ENCODE measurements around the gene COBLL1. TPM values are rescaled to one million over a fixed set of nuclear protein-coding genes. Genes with fewer than 3 reads are reported as not detected.
A peak's percentile ranks its signal among the peaks of the same experiment; 100 is the strongest.

Gene COBLL1
- total RNA-seq, 1 donor from 2014 or later = 18.6 TPM

GRCh38 chr2:164692114-164692513, 149.5 kb downstream of the COBLL1 start:
- DNase-seq (ENCODE audit: low read depth) = peak; percentile 30
- Mint-ChIP-seq H3K9me3 (ENCODE audit: unreplicated experiment) (no peaks in the 10 kb centered on the region), H3K36me3 (ENCODE audit: low read depth, unreplicated experiment) (peaks cover 8% of the 10 kb centered on the region), H3K27me3 (ENCODE audit: low read depth, unreplicated experiment) (no peaks in the 10 kb centered on the region), H3K4me1 (ENCODE audit: low read depth, unreplicated experiment) (peaks cover 23% of the 10 kb centered on the region), H3K4me3 (ENCODE audit: unreplicated experiment) (no peak overlapping the region), H3K27ac (ENCODE audit: unreplicated experiment) (peak overlapping the region; percentile 14)
- no peak overlapping the region for H3K4me2 ChIP-seq (ENCODE audit: low read length)
- no peaks in the 10 kb centered on the region for H3K9me3 ChIP-seq (ENCODE audit: insufficient read depth, low read depth, low read length)
- no peak overlapping the region for H2AFZ ChIP-seq (ENCODE audit: low read depth, low read length)
- no peak overlapping the region for H3K9ac ChIP-seq (ENCODE audit: low read length)
- no peaks in the 10 kb centered on the region for H4K20me1 ChIP-seq (ENCODE audit: insufficient read depth, low read length)
- H3K36me3 ChIP-seq (ENCODE audit: insufficient read depth, low read length) = no peaks in the 10 kb centered on the region
- H3K79me2 ChIP-seq (ENCODE audit: insufficient read depth, low read length) = no peaks in the 10 kb centered on the region
- TF ChIP-seq EZH2 (IDR thresholded peaks at IDR 0.05; ENCODE audit: insufficient read depth, low read length) = no peak
- TF ChIP-seq, protein P1, sequence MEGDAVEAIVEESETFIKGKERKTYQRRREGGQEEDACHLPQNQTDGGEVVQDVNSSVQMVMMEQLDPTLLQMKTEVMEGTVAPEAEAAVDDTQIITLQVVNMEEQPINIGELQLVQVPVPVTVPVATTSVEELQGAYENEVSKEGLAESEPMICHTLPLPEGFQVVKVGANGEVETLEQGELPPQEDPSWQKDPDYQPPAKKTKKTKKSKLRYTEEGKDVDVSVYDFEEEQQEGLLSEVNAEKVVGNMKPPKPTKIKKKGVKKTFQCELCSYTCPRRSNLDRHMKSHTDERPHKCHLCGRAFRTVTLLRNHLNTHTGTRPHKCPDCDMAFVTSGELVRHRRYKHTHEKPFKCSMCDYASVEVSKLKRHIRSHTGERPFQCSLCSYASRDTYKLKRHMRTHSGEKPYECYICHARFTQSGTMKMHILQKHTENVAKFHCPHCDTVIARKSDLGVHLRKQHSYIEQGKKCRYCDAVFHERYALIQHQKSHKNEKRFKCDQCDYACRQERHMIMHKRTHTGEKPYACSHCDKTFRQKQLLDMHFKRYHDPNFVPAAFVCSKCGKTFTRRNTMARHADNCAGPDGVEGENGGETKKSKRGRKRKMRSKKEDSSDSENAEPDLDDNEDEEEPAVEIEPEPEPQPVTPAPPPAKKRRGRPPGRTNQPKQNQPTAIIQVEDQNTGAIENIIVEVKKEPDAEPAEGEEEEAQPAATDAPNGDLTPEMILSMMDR (IDR thresholded peaks at IDR 0.05; ENCODE audit: insufficient read depth, low read depth, low read length) = no peak
- no peak for FAIRE-seq
- H3K27ac ChIP-seq (ENCODE audit: low read depth, low read length) = no peak overlapping the region
- no peaks in the 10 kb centered on the region for H3K4me1 ChIP-seq (ENCODE audit: insufficient read depth, low read length)
- no peaks in the 10 kb centered on the region for H3K27me3 ChIP-seq (ENCODE audit: insufficient read depth, low read length)
- H3K4me3 ChIP-seq (ENCODE audit: insufficient read depth, low read depth, low read length) = no peak overlapping the region

DNA sequence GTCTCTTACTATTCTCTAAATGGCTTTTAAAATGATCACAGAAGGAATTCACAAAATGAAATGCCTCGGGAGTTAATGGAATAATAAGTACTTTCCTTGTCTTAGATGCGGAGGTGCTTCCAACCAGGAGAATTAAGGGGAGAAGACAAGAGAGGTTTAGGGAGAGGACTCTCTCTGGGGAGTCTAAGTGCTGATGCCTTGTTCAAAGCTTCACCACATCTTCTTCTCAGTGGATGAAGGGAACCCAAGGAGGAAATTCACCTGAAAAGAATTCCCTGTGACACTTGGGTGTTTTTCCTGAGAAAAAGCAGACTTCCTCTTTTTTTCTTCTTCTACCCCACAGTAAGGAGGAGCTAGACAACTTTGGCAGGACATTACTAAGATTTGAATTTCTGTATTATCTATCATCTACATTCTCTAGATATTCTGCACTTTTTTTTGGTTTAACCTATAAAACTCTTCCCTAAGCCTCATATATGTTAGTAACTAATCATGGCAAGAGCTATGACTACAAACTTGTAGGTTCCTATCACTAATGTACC, 150.2 kb downstream of the COBLL1 start:
- Histone ChIP-seq H3K9ac (ENCODE audit: low read length) (no peak overlapping the region), H3K4me1 (ENCODE audit: insufficient read depth, low read length) (no peaks in the 10 kb centered on the region), H3K36me3 (ENCODE audit: insufficient read depth, low read length) (no peaks in the 10 kb centered on the region), H3K9me3 (ENCODE audit: insufficient read depth, low read depth, low read length) (no peaks in the 10 kb centered on the region), H3K27me3 (ENCODE audit: insufficient read depth, low read length) (no peaks in the 10 kb centered on the region), H3K4me2 (ENCODE audit: low read length) (no peak overlapping the region), H4K20me1 (ENCODE audit: insufficient read depth, low read length) (no peaks in the 10 kb centered on the region), H3K4me3 (ENCODE audit: insufficient read depth, low read depth, low read length) (no peak overlapping the region), H3K27ac (ENCODE audit: low read depth, low read length) (no peak overlapping the region), H3K79me2 (ENCODE audit: insufficient read depth, low read length) (no peaks in the 10 kb centered on the region), H2AFZ (ENCODE audit: low read depth, low read length) (no peak overlapping the region)
- Mint-ChIP-seq H3K36me3 (ENCODE audit: low read depth, unreplicated experiment) (peaks cover 8% of the 10 kb centered on the region), H3K4me1 (ENCODE audit: low read depth, unreplicated experiment) (peaks cover 23% of the 10 kb centered on the region), H3K27me3 (ENCODE audit: low read depth, unreplicated experiment) (no peaks in the 10 kb centered on the region), H3K9me3 (ENCODE audit: unreplicated experiment) (no peaks in the 10 kb centered on the region), H3K4me3 (ENCODE audit: unreplicated experiment) (no peak overlapping the region), H3K27ac (ENCODE audit: unreplicated experiment) (peak overlapping the region; percentile 14)
- DNase-seq (ENCODE audit: low read depth) (no peak), FAIRE-seq (no peak)
- TF ChIP-seq, protein P1 (IDR thresholded peaks at IDR 0.05; ENCODE audit: insufficient read depth, low read depth, low read length) = no peak
- no peak for TF ChIP-seq EZH2 (IDR thresholded peaks at IDR 0.05; ENCODE audit: insufficient read depth, low read length)

DNA sequence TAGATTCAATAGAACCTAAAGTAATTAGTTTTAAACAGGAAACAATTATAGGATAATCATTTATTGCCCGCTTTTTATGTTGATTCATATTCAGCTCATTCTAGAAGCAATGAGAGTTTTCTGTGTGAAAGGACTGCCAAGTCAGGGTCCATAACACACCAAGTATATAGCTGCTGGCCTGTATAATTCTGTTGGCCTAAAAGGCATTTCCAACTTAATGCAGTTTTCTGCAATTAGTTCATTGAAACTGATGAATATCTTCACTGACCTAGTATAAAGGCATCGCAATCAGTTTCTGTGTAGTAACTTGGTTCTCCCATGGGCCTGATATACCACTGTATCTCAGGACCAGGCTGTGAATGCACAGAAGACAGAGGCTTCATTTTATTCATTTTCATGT, 151.3 kb downstream of the COBLL1 start:
- Mint-ChIP-seq H3K27me3 (ENCODE audit: low read depth, unreplicated experiment) (no peaks in the 10 kb centered on the region), H3K36me3 (ENCODE audit: low read depth, unreplicated experiment) (peaks cover 6% of the 10 kb centered on the region), H3K27ac (ENCODE audit: unreplicated experiment) (no peak overlapping the region), H3K4me1 (ENCODE audit: low read depth, unreplicated experiment) (peaks cover 23% of the 10 kb centered on the region), H3K9me3 (ENCODE audit: unreplicated experiment) (no peaks in the 10 kb centered on the region), H3K4me3 (ENCODE audit: unreplicated experiment) (no peak overlapping the region)
- Histone ChIP-seq H3K36me3 (ENCODE audit: insufficient read depth, low read length) (no peaks in the 10 kb centered on the region), H3K27me3 (ENCODE audit: insufficient read depth, low read length) (no peaks in the 10 kb centered on the region), H3K4me1 (ENCODE audit: insufficient read depth, low read length) (no peaks in the 10 kb centered on the region), H3K4me3 (ENCODE audit: insufficient read depth, low read depth, low read length) (no peak overlapping the region), H4K20me1 (ENCODE audit: insufficient read depth, low read length) (no peaks in the 10 kb centered on the region), H3K9me3 (ENCODE audit: insufficient read depth, low read depth, low read length) (no peaks in the 10 kb centered on the region), H3K4me2 (ENCODE audit: low read length) (no peak overlapping the region), H3K9ac (ENCODE audit: low read length) (no peak overlapping the region), H2AFZ (ENCODE audit: low read depth, low read length) (no peak overlapping the region), H3K79me2 (ENCODE audit: insufficient read depth, low read length) (no peaks in the 10 kb centered on the region), H3K27ac (ENCODE audit: low read depth, low read length) (no peak overlapping the region)
- TF ChIP-seq EZH2 (IDR thresholded peaks at IDR 0.05; ENCODE audit: insufficient read depth, low read length) = no peak
- TF ChIP-seq, protein P1 (IDR thresholded peaks at IDR 0.05; ENCODE audit: insufficient read depth, low read depth, low read length) = no peak
- DNase-seq (ENCODE audit: low read depth) (no peak), FAIRE-seq (no peak)
